Upper lobe of right lung (tissue), 1 donor: Measurements from ENCODE around the gene ANAPC16. TPM values are rescaled to one million over a fixed set of nuclear protein-coding genes. Genes with fewer than 3 reads are reported as not detected.
"Not testable (repeated sequence)": the region's sequence is repeated elsewhere in the genome, so short reads cannot be mapped to it uniquely, and the experiment has no call there.

Source experiments
- ATAC-seq: fragments of 200-7000 bp; cut with Tn5 transposase; one replicate; pipeline ENCODE4 v1.9.1; 2020; ENCODE audit warnings: mild to moderate bottlenecking, moderate library complexity
- DNase-seq: peaks from one replicate; pipeline ENCODE4 v3.0.0-alpha.2; 2020
- H3K27ac ChIP-seq: fragments of 200-600 bp; one replicate; pipeline ENCODE4 v1.8.0; 2022
- H3K27me3 ChIP-seq: fragments of 200-600 bp; one replicate; pipeline ENCODE4 v1.8.0; 2022; ENCODE audit warnings: mild to moderate bottlenecking
- H3K36me3 ChIP-seq: fragments of 200-600 bp; one replicate; pipeline ENCODE4 v1.8.0; 2022
- H3K4me1 ChIP-seq: fragments of 200-600 bp; one replicate; pipeline ENCODE4 v1.8.0; 2022
- H3K4me3 ChIP-seq: fragments of 200-600 bp; one replicate; pipeline ENCODE4 v1.8.0; 2022; ENCODE audit warnings: mild to moderate bottlenecking
- H3K9me3 ChIP-seq: fragments of 200-600 bp; one replicate; pipeline ENCODE4 v1.8.0; 2022
- CTCF ChIP-seq: fragments of 200-600 bp; IDR thresholded peaks from one replicate; pipeline ENCODE4 v1.8.0; 2022; ENCODE audit warnings: antibody characterized with exemption
- intact Hi-C: fragments of 100-400 bp; cut with DNase I; formaldehyde crosslinking; loops from one replicate; pipeline ENCODE4 v1.11.0; 2022
- total RNA-seq: library from RNA; stranded (reverse); fragmentation: NEBNext Ultra II Directional; extraction: Animal tissue kit (Norgen Biotek cat#: 25700); gene quantifications from one replicate; pipeline ENCODE4 v1.2.1, GENCODE V29; 2021
- donor health status: DM: no; HTN: yes; CAD: no; lungs with severe emphysema.

Gene ANAPC16
- total RNA-seq, 1 donor from 2014 or later: 118 TPM

GRCh38 chr10:72277996-72278667, 62.3 kb downstream of the ANAPC16 start:
- no peak for TF ChIP-seq CTCF
- H3K27me3 ChIP-seq: no peaks in the 10 kb centered on the region
- H3K4me3 ChIP-seq: no peak overlapping the region
- peaks cover 17% of the 10 kb centered on the region for H3K4me1 ChIP-seq
- intact Hi-C loops: no loop called here
- ATAC-seq (no peak), DNase-seq (no peak)
- peaks cover 20% of the 10 kb centered on the region for H3K36me3 ChIP-seq
- H3K9me3 ChIP-seq: no peaks in the 10 kb centered on the region
- no peak overlapping the region for H3K27ac ChIP-seq

- no peak for TF ChIP-seq CTCF
- Histone ChIP-seq H3K36me3 (peaks cover 20% of the 10 kb centered on the region), H3K27me3 (no peaks in the 10 kb centered on the region), H3K9me3 (no peaks in the 10 kb centered on the region), H3K27ac (no peak overlapping the region), H3K4me1 (peaks cover 17% of the 10 kb centered on the region), H3K4me3 (no peak overlapping the region)
- DNase-seq (no peak), ATAC-seq (no peak)
- intact Hi-C loops: no loop called here
These were observed 63.0 kb downstream of the ANAPC16 start for GRCh38 chr10:72278668-72279393.

GRCh38 chr10:72279587-72279986, 63.8 kb downstream of the ANAPC16 start:
- H3K27ac ChIP-seq, H3K4me3 ChIP-seq, DNase-seq, H3K9me3 ChIP-seq, intact Hi-C loops, H3K27me3 ChIP-seq, ATAC-seq: not testable (repeated sequence)
- H3K4me1 ChIP-seq: peaks cover 17% of the 10 kb centered on the region
- peaks cover 18% of the 10 kb centered on the region for H3K36me3 ChIP-seq

- no peaks in the 10 kb centered on the region for H3K9me3 ChIP-seq
- ATAC-seq (no peak), DNase-seq (no peak)
- no peak overlapping the region for H3K27ac ChIP-seq
- intact Hi-C loops: no loop called here
- TF ChIP-seq CTCF: no peak
- no peaks in the 10 kb centered on the region for H3K36me3 ChIP-seq
- no peaks in the 10 kb centered on the region for H3K27me3 ChIP-seq
- H3K4me1 ChIP-seq: peaks cover 3% of the 10 kb centered on the region
- H3K4me3 ChIP-seq: no peak overlapping the region
These were observed 67.3 kb downstream of the ANAPC16 start for GRCh38 chr10:72283131-72283530.

Other genes starting within 250 kb of the ANAPC16 start
- gene SPOCK2, start 127.5 kb upstream of the ANAPC16 start, total RNA-seq: 187 TPM
- 27.4 TPM for gene ASCC1, start 264 bp downstream of the ANAPC16 start, total RNA-seq
- gene DDIT4, start 57.9 kb downstream of the ANAPC16 start, total RNA-seq: 200 TPM
- gene DNAJB12, start 138.9 kb downstream of the ANAPC16 start, total RNA-seq: 39.9 TPM